CD4-positive, alpha-beta T cell treated with Interleukin-15 for 4 hours (primary cell): ENCODE measurements around the gene CYP4A22.
A peak's percentile ranks its signal among the peaks of the same experiment; 100 is the strongest.
"Not testable (repeated sequence)": the region's sequence is repeated elsewhere in the genome, so short reads cannot be mapped to it uniquely, and the experiment has no call there.

Experiments
- DNase-seq: peaks from one replicate; pipeline ENCODE4 v3.0.0-alpha.2; 2020; ENCODE audit warnings: low spot score

CYP4A22 gene

GRCh38 chr1:47137198-47137597 is at the start of gene CYP4A22:
CYP4A22 (plus strand) TSS chr1:47137441; CDS start chr1:47137486, 45 bp downstream.
- no peak for DNase-seq

- peak; percentile 34 for DNase-seq
These were observed 47.9 kb upstream of the CYP4A22 start for GRCh38 chr1:47089356-47089755.

- DNase-seq, result not testable (repeated sequence)
These were observed 45.8 kb upstream of the CYP4A22 start for GRCh38 chr1:47091476-47091875.

- no peak for DNase-seq
These were observed 32.4 kb upstream of the CYP4A22 start for GRCh38 chr1:47104816-47105215.

- DNase-seq, result no peak
These were observed 30.4 kb upstream of the CYP4A22 start for GRCh38 chr1:47106792-47107191.

DNA sequence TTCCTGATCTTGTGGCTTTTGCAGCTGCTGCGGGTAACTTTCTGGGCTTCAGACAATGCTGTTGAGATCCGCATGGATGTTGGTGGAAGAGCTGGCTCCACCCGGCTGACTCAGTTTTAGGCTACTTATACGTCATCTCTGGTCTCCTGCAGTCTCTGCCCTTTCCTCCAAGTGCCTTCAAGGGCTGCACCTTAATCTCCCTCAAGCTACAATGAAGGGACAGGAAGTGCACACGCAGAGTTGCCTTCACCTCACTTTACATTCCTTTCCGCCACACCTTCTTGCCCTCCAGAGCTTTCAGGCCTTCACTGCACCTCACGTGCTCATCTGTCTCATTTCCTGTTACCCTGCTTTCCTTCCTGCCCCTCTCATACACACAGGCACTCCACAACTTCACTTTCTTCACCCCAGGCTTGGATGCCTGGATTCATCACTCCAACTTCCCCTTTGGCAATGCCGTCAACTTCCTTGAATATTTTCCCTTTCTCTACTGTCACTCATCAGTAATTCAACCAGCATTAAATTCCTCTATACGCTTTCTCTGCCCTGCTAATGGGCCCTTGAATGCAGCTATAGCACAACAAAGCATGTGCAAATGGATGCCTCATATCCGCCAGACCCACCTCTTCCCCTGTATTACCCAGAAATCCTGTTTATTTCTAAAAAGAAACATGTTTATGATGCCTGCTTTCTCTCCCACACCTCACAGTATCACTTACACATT is 29.2 kb upstream of the CYP4A22 start:
- DNase-seq, result not testable (repeated sequence)

DNA sequence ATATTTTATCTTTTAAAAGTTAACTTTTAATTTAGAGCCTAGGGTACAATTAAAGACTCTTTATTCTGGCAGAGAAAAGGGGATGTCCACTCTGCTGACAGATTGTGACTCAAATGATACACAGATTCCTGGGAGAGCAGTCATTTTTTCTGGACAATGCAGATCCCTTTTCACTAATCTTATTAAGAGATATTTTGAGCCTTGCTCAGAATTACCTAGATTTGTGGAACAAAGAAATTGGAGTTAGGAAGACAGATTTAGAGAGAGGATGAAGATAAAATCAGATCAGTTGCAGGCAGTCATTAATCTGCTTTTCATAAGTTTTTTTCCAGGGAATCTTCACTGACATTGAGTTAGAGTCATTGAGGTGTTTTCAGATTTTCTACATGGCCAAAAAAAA is 27.8 kb upstream of the CYP4A22 start:
- DNase-seq, result not testable (repeated sequence)

DNA sequence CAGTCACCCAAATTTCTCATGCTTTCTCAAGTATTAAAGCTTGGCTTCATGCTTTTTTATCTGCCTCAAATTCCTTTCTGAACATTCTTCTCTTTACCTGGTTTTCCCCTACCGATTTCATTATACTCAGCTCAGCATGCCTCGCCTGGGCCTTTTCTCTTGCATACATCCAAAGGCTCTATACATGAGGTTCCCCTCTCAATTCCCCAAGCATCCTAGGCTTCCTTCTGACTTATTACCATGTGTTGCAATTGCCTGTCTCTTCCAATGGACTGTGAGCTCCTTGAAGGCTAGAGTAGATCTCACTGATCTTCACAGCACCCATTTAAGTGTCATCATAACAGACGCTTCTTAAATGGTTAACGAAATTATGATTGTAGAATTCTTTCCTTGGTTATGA is 24.1 kb upstream of the CYP4A22 start:
- no peak for DNase-seq

- not testable (repeated sequence) for DNase-seq
These were observed 16.2 kb upstream of the CYP4A22 start for GRCh38 chr1:47121039-47121438.

GRCh38 chr1:47124834-47125233 is 12.4 kb upstream of the CYP4A22 start:
- DNase-seq, result not testable (repeated sequence)

DNA sequence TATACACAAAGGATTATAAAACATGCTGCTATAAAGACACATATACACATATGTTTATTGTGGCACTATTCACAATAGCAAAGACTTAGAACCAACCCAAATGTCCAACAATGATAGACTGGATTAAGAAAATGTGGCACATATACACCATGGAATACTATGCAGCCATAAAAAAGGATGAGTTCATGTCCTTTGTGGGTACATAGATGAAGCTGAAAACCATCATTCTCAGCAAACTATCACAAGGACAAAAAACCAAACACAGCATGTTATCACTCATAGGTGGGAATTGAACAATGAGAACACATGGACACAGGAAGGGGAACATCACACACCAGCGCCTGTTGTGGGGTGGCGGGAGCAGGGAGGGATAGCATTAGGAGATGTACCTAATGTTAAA is 10.2 kb upstream of the CYP4A22 start:
- DNase-seq, result not testable (repeated sequence)

DNA sequence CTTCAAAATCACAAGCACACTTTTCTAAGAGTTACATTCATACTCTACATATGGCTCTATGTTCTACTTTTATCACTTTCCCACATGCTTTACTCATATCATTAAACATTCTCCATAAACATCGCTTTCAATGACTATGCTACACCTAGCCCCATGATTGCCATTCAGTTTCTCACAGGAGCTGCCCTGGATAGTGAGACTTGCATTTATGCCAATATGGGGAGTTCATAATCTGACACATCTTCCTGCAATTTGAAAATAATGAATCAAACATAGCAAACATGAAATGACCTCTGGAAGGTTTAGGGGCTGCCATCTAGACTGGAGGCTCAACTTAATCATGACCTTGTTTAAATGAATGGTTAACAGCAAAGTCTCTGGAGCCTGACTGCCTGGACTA is 9.0 kb upstream of the CYP4A22 start:
- no peak for DNase-seq

GRCh38 chr1:47128854-47129253 is 8.4 kb upstream of the CYP4A22 start:
- not testable (repeated sequence) for DNase-seq

- DNase-seq, result not testable (repeated sequence)
These were observed 7.6 kb upstream of the CYP4A22 start for GRCh38 chr1:47129489-47130230.

GRCh38 chr1:47132665-47133064 is 4.6 kb upstream of the CYP4A22 start:
- DNase-seq, result not testable (repeated sequence)

DNA sequence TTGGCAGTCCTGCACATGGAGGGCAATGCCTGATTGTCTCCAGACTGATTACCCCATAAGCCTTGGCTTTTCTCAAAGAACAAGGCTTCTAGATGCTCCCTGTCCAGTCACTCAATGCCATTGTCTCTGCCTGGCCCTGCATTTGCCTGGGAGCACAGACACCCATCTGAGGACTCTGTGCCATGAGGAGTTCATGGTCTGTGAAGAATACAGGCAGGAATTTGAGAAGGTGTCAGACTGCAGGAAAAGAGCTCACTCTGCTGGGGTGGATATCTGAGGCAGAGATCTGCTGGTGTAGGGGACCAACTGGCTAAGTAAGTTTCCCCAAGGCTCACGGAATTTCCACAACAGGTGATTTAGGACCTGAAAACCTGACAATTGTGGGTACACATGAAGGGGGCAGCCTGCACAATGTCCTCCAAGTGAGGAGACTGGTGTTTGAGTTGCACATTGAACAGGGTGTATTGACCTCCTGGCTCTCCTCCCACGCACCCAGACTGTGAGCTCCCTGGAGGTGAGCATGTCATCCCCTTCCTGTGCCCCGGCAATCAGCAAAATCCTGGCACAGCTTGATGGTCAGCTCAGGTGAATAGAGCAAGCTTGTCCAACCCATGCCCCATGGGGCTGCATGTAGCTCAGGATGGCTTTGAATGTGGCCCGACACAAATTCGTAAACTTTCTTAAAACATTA is 829 bp downstream of the CYP4A22 start:
- DNase-seq, result no peak

- not testable (repeated sequence) for DNase-seq
These were observed 3.1 kb downstream of the CYP4A22 start for GRCh38 chr1:47140358-47140757.

DNA sequence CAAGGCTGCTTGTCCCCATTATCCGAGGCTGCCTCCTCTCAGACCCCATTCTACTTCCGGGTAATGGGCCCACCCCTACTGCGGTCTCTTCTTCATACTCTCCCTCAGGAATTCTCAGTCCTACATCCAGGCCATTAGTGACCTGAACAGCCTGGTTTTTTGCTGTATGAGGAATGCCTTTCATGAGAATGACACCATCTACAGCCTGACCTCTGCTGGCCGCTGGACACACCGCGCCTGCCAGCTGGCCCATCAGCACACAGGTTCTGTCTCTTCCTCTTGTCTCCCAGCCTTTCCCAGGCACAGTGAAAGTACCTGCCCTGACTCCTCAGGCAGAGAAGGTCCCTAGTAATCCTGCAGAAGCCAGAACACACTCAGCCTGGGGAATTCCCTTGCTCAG is 6.4 kb downstream of the CYP4A22 start:
- DNase-seq, result not testable (repeated sequence)

DNA sequence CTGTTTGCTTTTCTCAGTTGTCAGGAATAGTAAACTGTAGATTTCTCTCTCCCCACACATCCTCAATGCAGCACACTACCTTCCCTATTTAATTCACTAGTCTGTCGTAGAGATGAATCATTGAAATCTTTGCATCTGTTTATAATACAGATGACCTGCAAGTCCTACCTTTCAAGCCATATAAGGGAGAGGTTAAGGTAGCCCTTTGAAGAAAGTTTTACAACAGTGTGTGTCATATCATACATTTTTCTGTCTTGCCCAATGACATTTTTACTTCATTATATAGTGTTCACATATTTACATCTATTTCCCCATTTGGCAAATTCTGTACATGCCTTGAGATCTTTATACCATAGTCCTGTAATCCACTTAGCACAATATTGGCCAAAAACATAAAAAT is 9.3 kb downstream of the CYP4A22 start:
- not testable (repeated sequence) for DNase-seq

DNA sequence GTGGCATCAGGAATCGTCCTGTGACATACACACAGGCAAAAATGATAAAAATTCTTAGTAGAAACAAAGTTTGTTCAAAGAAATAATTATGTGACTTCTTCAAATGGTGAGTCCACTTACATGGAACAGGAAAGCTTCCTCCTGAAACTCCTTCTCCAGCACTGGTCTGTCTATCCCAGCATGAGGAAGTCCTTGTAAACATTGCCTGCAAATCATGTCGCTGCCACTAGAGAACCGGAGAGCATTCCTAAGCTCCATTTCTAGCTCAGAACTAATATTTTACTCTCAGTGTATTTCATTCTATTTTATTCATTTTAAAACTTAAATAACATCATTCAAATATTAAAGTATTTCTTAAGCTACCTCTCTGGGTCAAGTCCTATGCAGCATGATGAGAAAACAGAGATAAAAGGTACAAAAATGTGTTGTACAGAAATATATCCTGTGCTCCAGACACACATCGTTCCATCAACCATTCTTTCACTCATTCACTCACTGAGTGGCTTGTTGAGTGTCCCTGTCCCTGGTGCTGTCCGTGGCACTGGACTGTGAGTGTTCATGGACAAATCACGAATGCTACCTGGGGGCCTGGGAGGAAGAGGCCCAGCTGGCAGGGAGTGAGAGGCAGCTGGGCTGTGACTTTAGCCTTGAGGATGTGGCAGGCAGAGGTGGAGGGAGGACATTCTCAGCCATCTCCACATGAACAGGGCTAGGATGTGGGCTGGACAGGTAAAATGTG is 10.0 kb downstream of the CYP4A22 start:
- no peak for DNase-seq

DNA sequence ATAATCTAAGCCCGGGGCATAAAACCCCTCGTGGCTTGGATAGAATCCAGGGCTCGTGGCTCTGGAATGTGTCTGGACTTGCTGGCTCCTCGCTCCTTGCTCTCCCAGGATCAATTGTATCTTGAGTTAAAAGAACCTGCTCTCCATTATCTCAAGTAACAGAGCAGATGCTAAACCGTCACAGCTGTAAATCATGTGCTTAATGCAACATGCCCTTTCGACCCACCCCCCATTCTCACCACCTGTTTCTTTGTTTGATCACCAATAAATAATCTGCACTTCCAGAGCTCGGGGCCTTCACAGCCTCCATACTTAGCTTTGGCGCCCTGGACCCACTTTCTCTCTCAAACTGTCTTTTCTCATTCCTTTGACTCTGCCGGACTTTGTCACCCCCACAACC is 11.9 kb downstream of the CYP4A22 start:
- DNase-seq, result not testable (repeated sequence)

- not testable (repeated sequence) for DNase-seq
These were observed 19.2 kb downstream of the CYP4A22 start for GRCh38 chr1:47156457-47156856.
